Measurements from ENCODE around the gene RPL28. TPM values are rescaled to one million over a fixed set of nuclear protein-coding genes. Genes with fewer than 3 reads are reported as not detected.
"Not testable (repeated sequence)": the region's sequence is repeated elsewhere in the genome, so short reads cannot be mapped to it uniquely, and the experiment has no call there.

The RPL28 gene
- total RNA-seq, 1 donor: 310 TPM

- Histone ChIP-seq H3K4me3 (ENCODE audit: insufficient read depth, low read length) (no peak overlapping the region), H3K27ac (ENCODE audit: low read depth, low read length) (no peak overlapping the region), H3K36me3 (ENCODE audit: insufficient read depth, low read length) (no peaks in the 10 kb centered on the region), H3K27me3 (ENCODE audit: insufficient read depth, low read length) (peaks cover 72% of the 10 kb centered on the region), H3K79me2 (ENCODE audit: insufficient read depth, low read length) (no peaks in the 10 kb centered on the region), H3K4me2 (ENCODE audit: insufficient read depth, low read length) (no peak overlapping the region), H4K20me1 (ENCODE audit: insufficient read depth, low read length) (no peaks in the 10 kb centered on the region), H2AFZ (ENCODE audit: low read length) (no peak overlapping the region), H3K4me1 (ENCODE audit: insufficient read depth, low read length) (no peaks in the 10 kb centered on the region), H3K9me3 (ENCODE audit: low read depth, low read length) (no peaks in the 10 kb centered on the region)
- DNase-seq (ENCODE audit: insufficient read length, low spot score, missing footprints): peak; percentile 96
- TF ChIP-seq CTCF (IDR thresholded peaks at IDR 0.05; ENCODE audit: extremely low read depth, low read depth, low read length): no peak
Observed at GRCh38 chr19:55447421-55448174, 61.9 kb downstream of the RPL28 start.

- H3K9me3 ChIP-seq (ENCODE audit: low read depth, low read length); H3K36me3 ChIP-seq (ENCODE audit: insufficient read depth, low read length); H2AFZ ChIP-seq (ENCODE audit: low read length); H3K79me2 ChIP-seq (ENCODE audit: insufficient read depth, low read length); H3K4me2 ChIP-seq (ENCODE audit: insufficient read depth, low read length); H4K20me1 ChIP-seq (ENCODE audit: insufficient read depth, low read length); H3K27ac ChIP-seq (ENCODE audit: low read depth, low read length); H3K4me1 ChIP-seq (ENCODE audit: insufficient read depth, low read length); H3K4me3 ChIP-seq (ENCODE audit: insufficient read depth, low read length); DNase-seq (ENCODE audit: insufficient read length, low spot score, missing footprints): not testable (repeated sequence)
- H3K27me3 ChIP-seq (ENCODE audit: insufficient read depth, low read length): peaks cover 70% of the 10 kb centered on the region
Observed at GRCh38 chr19:55448175-55448490, 62.4 kb downstream of the RPL28 start.

- no peak overlapping the region for H3K27ac ChIP-seq (ENCODE audit: low read depth, low read length)
- no peak overlapping the region for H2AFZ ChIP-seq (ENCODE audit: low read length)
- no peak for TF ChIP-seq CTCF (IDR thresholded peaks at IDR 0.05; ENCODE audit: extremely low read depth, low read depth, low read length)
- peaks cover 16% of the 10 kb centered on the region for H4K20me1 ChIP-seq (ENCODE audit: insufficient read depth, low read length)
- no peak overlapping the region for H3K4me3 ChIP-seq (ENCODE audit: insufficient read depth, low read length)
- H3K79me2 ChIP-seq (ENCODE audit: insufficient read depth, low read length): no peaks in the 10 kb centered on the region
- no peaks in the 10 kb centered on the region for H3K9me3 ChIP-seq (ENCODE audit: low read depth, low read length)
- no peaks in the 10 kb centered on the region for H3K36me3 ChIP-seq (ENCODE audit: insufficient read depth, low read length)
- no peak for DNase-seq (ENCODE audit: insufficient read length, low spot score, missing footprints)
- H3K4me2 ChIP-seq (ENCODE audit: insufficient read depth, low read length): no peak overlapping the region
- H3K27me3 ChIP-seq (ENCODE audit: insufficient read depth, low read length): peaks cover 59% of the 10 kb centered on the region
- no peaks in the 10 kb centered on the region for H3K4me1 ChIP-seq (ENCODE audit: insufficient read depth, low read length)
Observed at GRCh38 chr19:55449469-55449868, 63.7 kb downstream of the RPL28 start.

GRCh38 chr19:55451163-55451964 lies 65.6 kb downstream of the RPL28 start:
- Histone ChIP-seq H3K4me2 (ENCODE audit: insufficient read depth, low read length) (no peak overlapping the region), H3K27me3 (ENCODE audit: insufficient read depth, low read length) (peaks cover 43% of the 10 kb centered on the region), H4K20me1 (ENCODE audit: insufficient read depth, low read length) (peaks cover 25% of the 10 kb centered on the region), H3K4me1 (ENCODE audit: insufficient read depth, low read length) (no peaks in the 10 kb centered on the region), H3K79me2 (ENCODE audit: insufficient read depth, low read length) (no peaks in the 10 kb centered on the region), H3K9me3 (ENCODE audit: low read depth, low read length) (no peaks in the 10 kb centered on the region), H2AFZ (ENCODE audit: low read length) (no peak overlapping the region), H3K27ac (ENCODE audit: low read depth, low read length) (no peak overlapping the region), H3K36me3 (ENCODE audit: insufficient read depth, low read length) (no peaks in the 10 kb centered on the region), H3K4me3 (ENCODE audit: insufficient read depth, low read length) (no peak overlapping the region)
- DNase-seq (ENCODE audit: insufficient read length, low spot score, missing footprints): no peak
- TF ChIP-seq CTCF (IDR thresholded peaks at IDR 0.05; ENCODE audit: extremely low read depth, low read depth, low read length): no peak
